Fibroblast of gingiva (primary cell): ENCODE measurements around the gene C16orf92.
"Not testable (repeated sequence)": the region's sequence is repeated elsewhere in the genome, so short reads cannot be mapped to it uniquely, and the experiment has no call there.

Experiments used
- DNase-seq: peaks from one replicate; pipeline ENCODE4 v3.0.0-alpha.2; 2011; ENCODE audit warnings: low read depth

Gene C16orf92

DNA sequence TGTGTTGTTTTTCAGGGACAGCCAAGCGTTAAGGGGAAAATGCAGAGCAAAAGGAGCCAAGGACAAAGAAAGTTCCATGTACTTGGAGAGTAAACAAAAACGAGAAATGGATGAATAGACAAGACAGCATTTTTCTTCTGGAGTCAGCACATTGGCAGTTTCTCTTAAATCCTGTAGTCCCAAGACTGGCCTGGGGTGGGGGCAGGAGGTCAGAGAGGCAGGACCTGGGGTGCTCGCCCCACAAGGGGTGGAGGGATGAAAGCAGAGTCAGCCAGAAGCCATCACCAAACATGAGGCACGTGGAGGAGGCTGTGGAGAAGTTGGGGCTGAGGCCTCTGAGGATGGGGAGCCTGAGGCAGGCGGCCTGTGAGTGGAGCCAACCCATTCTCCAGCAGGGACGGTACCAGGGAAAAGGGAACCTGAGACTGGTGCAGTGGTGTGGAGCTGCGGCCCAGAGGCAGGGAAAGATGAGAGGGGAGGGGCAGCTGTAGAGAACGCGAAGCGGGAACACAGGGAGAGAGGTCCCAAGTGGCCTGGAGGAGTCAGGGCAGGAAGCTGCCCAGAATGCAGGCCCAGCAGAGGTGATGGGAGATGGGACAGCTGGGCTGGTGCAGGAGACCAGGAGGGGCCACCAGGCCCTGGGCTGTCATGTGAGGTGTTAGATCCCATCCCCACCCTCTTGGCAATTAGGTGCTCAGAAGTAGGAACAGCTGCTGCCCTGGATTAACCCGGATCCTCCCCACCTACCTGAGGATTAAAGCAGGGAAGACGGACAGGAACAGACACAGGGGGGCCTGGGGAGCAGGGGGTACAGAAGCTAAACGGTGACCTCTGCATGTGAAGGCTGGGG, 4.8 kb downstream of the C16orf92 start:
- DNase-seq, result no peak

DNA sequence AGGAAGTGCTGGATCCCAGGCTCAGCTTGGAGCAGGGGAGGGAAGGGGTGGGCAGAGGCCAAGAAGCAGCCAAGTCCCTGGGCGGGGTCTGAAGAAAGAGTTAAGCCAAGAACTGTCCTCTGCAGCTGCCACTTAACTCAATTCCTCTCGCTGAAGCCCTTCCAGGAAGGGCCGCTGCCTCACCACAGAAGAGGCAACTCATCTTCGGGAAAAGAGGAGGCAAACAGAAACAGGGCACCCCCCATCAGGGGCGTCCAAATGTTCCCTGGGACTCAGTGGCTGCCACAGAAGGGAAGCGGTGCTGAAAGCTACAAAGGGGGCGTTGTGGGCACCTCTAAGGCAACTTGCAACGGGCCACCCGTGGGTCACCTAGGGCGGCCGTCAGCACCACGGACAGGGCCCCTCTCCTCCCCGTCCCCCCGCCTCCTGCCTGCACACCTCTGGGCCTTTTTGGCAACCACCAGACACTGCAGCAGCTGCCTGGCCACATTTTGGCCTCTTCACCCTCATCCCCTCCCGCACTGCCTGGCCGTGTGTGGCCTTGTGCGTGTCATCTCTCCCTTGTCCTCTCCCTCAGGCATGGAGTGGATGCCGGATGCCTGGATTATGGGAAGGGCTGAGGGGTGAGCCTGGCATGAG, 5.6 kb downstream of the C16orf92 start:
- DNase-seq, result no peak

GRCh38 chr16:30030011-30030685, 7.2 kb downstream of the C16orf92 start:
- no peak for DNase-seq

DNA sequence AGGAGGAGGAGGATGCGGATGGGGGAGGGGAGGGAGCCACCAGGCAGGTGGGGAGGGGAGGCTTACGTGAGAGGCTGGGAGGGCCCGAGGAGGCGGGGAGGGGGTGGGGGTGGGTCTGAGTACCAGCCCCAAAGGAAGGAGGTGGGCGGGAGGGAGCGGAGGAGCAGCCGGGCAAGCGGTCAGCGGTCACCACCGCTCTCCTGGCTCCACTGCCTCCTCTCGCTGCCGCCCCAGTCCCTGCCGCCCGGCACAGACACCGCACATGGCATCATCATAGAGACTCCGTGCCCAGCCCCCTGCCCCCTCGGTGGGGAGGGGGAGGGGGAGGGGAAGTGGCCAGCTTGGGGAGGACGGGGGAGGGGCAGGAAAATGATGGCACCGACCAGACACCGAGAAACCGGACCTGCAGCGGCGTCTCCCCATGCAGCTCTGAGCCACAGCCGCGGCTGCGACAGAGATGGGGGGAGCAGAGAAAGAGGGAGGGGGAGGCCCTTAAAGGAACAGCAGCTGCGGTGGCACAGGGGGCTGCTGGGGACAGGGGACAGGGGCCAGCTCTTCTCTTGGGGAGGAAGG, 7.9 kb downstream of the C16orf92 start, which contains the start of gene TLCD3B:
Gene TLCD3B, minus strand, starts transcription at position 431 of the 573 bp plus-strand sequence. CDS start 744 bp downstream, outside the sequence.
- DNase-seq, result no peak

- DNase-seq, result no peak
Measured at GRCh38 chr16:30031477-30031918, 8.5 kb downstream of the C16orf92 start.

DNA sequence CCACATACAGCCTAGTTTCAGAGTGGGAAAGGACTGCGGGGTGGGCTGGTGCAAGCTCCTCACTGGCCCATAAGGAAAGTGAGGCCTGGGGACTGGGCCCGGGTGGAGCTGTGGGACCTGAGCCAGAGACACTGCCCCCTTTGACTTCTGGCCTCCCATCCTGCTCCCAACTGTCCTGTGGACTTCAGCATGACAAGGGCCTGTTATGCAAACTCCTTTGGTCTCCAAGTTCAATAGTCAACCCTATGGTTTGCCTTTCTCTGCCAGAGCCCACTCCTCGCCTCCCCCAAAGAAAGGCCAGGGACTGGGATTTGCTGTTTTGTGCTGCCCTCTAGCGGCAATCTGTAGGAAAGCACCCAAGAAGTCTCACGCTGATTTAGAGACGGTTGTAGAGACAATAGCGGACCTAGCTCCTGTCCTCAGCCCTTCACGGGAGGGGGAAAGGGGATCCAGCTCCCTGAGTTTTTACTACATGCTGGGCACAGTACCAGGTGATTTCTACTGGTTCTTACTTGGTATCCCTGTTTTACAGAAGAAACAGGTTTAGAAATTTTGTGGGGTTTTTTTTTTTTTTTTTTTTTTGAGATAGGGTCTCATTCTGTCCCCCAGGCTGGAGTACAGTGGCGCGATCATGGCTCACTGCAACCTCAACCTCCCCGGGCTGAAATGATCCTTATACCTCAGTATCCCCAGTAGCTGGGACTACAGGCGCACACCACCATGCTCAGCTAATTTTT, 9.3 kb downstream of the C16orf92 start:
- peak; percentile 40 for DNase-seq

DNA sequence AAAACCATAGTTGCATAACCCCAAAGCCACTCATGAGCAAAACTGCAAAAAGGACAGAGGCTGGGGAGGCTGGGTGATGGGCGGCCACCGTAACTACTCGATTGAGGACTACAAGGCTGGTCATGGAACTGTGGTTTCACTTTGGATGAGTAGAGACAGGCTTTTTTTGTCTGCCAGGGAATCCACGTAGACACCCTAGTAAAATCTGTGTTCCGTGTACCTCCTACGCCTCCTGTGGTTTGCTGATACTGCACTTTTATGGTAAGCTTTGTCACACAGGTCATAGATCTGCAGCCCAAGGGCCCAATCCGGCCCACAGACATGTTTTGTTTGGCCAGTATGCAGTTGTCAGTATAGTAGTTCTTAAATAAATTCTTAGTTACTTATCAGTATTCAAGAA, 10.3 kb downstream of the C16orf92 start:
- no peak for DNase-seq

- no peak for DNase-seq
Measured at GRCh38 chr16:30040221-30040620, 17.2 kb downstream of the C16orf92 start.

DNA sequence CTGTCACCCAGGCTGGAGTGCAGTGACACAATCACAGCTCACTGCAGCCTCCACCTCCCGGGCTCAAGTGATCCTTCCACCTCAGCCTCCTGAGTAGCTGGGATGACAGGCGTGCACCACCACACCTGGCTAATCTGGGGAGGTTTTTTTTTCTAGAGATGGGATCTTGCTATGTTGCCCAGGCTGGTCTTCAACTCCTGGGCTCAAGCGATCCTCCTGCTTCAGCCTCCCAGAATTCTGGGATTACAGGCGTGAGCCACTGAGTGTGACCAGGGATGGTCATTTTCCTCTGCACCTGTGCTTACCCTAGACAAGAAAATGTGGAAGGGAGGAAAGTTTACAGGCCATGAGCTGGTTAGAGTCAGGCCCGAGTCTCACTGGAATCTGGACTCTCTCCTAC, 17.7 kb downstream of the C16orf92 start:
- not testable (repeated sequence) for DNase-seq

DNA sequence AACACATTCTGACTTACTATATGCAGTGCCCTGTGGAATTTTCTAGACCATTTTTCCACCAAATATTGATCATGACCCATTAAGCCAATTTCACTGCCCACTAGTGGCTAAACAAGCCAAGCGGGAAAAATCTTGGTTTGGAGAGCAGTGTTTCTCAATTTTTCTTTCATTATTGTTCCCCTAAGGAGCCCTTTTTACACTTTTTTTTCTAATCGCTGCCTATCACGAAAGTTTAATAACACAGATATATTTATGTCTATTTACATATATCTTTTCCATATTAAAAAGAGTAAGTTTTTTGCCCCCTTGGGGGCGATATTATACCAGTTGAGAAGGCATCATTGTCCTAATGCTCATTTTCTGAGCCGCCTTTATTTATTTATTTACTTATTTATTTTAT, 18.8 kb downstream of the C16orf92 start:
- no peak for DNase-seq

DNA sequence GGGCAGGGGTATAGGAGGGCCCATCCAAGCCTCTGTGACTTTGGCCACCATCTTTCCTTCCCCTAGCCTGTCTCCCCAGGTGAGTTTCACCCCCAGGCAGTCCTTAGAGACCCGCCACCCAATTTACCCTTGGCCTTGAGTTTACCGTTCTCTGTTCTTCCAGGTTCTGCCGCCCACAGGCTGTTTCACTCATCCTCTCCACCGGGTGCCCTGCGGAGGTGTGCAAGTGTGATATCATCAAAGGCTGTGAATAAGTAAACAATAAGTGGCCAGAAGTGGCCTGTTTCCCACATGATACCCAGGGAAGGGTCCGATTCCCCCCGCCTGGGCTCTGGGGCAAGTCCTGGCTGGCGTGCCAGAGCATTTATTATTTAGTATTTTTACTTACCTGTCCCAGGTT, 23.2 kb downstream of the C16orf92 start:
- DNase-seq, result no peak

GRCh38 chr16:30046588-30046987, 23.6 kb downstream of the C16orf92 start:
- no peak for DNase-seq

GRCh38 chr16:30049871-30050270, 26.9 kb downstream of the C16orf92 start:
- no peak for DNase-seq

DNA sequence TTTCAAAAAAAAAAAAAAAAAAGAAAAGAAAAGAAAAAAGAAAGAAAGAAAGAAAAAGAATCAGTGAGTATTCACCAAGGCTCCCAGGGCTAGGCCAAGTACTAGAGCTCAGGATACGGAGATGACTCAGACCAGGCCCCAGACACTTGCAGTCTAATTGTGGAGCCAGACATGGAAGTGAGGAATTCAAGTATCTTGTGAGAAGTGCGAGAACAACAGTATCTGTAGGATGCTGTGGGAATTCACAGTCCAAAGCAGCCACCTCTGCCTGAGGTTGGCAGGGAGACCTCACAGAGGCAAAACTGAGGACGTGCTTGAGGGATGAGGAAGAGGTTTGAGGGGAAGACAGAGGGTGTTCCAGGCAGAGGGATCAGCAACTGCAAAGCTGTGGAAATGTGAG, 28.5 kb downstream of the C16orf92 start:
- DNase-seq, result no peak

- DNase-seq, result peak; percentile 89
Measured at GRCh38 chr16:30052671-30053372, 29.8 kb downstream of the C16orf92 start.

DNA sequence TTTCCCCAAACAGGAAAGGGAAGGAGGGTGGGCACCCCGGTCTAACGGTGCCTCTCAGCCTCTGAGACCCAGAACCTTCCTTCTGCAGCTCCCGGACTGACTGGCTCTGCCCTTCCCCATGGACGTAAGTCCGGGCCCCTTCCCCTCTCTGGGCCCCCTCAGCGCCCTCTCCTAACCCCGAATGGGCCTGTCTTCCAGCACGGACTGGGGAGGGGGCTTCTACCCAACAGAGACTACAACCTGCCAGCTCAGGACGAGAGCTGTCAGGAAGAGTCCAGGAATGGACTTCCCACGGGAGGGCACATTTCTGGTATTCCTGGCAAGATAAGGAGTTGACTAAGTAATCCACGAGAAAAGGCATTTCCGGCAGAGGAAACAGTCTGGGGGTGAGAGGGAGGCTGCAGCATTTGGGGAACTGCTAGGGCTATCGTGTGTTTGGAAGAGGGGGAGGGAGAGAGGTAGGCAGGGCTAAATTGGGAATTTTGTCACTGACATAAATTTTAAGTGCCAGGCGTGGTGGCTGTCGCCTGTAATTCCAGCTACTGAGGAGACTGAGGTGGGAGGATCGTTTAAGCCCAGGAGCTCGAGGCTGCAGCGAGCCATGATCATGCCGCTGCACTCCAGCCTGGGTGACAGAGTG, 30.5 kb downstream of the C16orf92 start:
- DNase-seq, result no peak

GRCh38 chr16:30054451-30054850, 31.5 kb downstream of the C16orf92 start:
- DNase-seq, result no peak

GRCh38 chr16:30054959-30055553, 32.1 kb downstream of the C16orf92 start:
- no peak for DNase-seq

- DNase-seq, result no peak
Measured at GRCh38 chr16:30060346-30060745, 37.3 kb downstream of the C16orf92 start.
